Rectal smooth muscle tissue (tissue), 1 donor: Measurements from ENCODE around the gene LPAR3.

Source experiments
- H3K27ac ChIP-seq: one replicate; pipeline ENCODE4 v1.7.0; 2013; ENCODE audit warnings: low read depth, low read length, inconsistent platforms
- H3K27me3 ChIP-seq: one replicate; pipeline ENCODE4 v1.7.0; 2013; ENCODE audit warnings: low read length; ENCODE audit not compliant: control insufficient read depth, insufficient read depth
- H3K36me3 ChIP-seq: one replicate; pipeline ENCODE4 v1.7.0; 2013; ENCODE audit warnings: low read length; ENCODE audit not compliant: control insufficient read depth, insufficient read depth
- H3K4me1 ChIP-seq: one replicate; pipeline ENCODE4 v1.7.0; 2013; ENCODE audit warnings: low read length; ENCODE audit not compliant: control insufficient read depth, insufficient read depth
- H3K4me3 ChIP-seq: one replicate; pipeline ENCODE4 v1.7.0; 2013; ENCODE audit warnings: low read length
- H3K9ac ChIP-seq: one replicate; pipeline ENCODE4 v1.7.0; 2013; ENCODE audit warnings: low read length

LPAR3 gene

GRCh38 chr1:84862810-84863251 lies 30.2 kb downstream of the LPAR3 start:
- Histone ChIP-seq H3K9ac (no peak overlapping the region), H3K36me3 (no peaks in the 10 kb centered on the region), H3K27me3 (no peaks in the 10 kb centered on the region), H3K4me3 (no peak overlapping the region), H3K27ac (no peak overlapping the region), H3K4me1 (no peaks in the 10 kb centered on the region)

GRCh38 chr1:84861988-84862644 lies 30.9 kb downstream of the LPAR3 start:
- H3K36me3 ChIP-seq, result no peaks in the 10 kb centered on the region
- no peak overlapping the region for H3K9ac ChIP-seq
- no peak overlapping the region for H3K27ac ChIP-seq
- no peaks in the 10 kb centered on the region for H3K27me3 ChIP-seq
- H3K4me1 ChIP-seq, result no peaks in the 10 kb centered on the region
- no peak overlapping the region for H3K4me3 ChIP-seq

GRCh38 chr1:84861516-84861915 lies 31.5 kb downstream of the LPAR3 start:
- H3K4me1 ChIP-seq, result no peaks in the 10 kb centered on the region
- H3K9ac ChIP-seq, result no peak overlapping the region
- H3K4me3 ChIP-seq, result no peak overlapping the region
- no peaks in the 10 kb centered on the region for H3K36me3 ChIP-seq
- no peaks in the 10 kb centered on the region for H3K27me3 ChIP-seq
- H3K27ac ChIP-seq, result no peak overlapping the region

GRCh38 chr1:84859866-84860265 lies 33.1 kb downstream of the LPAR3 start:
- no peaks in the 10 kb centered on the region for H3K27me3 ChIP-seq
- H3K4me1 ChIP-seq, result no peaks in the 10 kb centered on the region
- H3K9ac ChIP-seq, result no peak overlapping the region
- no peak overlapping the region for H3K4me3 ChIP-seq
- no peaks in the 10 kb centered on the region for H3K36me3 ChIP-seq
- no peak overlapping the region for H3K27ac ChIP-seq

GRCh38 chr1:84857906-84858305 lies 35.1 kb downstream of the LPAR3 start:
- H3K4me3 ChIP-seq, result no peak overlapping the region
- H3K36me3 ChIP-seq, result no peaks in the 10 kb centered on the region
- H3K9ac ChIP-seq, result no peak overlapping the region
- H3K4me1 ChIP-seq, result no peaks in the 10 kb centered on the region
- no peak overlapping the region for H3K27ac ChIP-seq
- H3K27me3 ChIP-seq, result no peaks in the 10 kb centered on the region

GRCh38 chr1:84856726-84857270 lies 36.2 kb downstream of the LPAR3 start:
- H3K9ac ChIP-seq, result no peak overlapping the region
- H3K4me3 ChIP-seq, result no peak overlapping the region
- H3K27ac ChIP-seq, result no peak overlapping the region
- H3K27me3 ChIP-seq, result no peaks in the 10 kb centered on the region
- H3K36me3 ChIP-seq, result no peaks in the 10 kb centered on the region
- H3K4me1 ChIP-seq, result no peaks in the 10 kb centered on the region

- no peaks in the 10 kb centered on the region for H3K27me3 ChIP-seq
- no peaks in the 10 kb centered on the region for H3K4me1 ChIP-seq
- no peaks in the 10 kb centered on the region for H3K36me3 ChIP-seq
- H3K4me3 ChIP-seq, result no peak overlapping the region
- H3K27ac ChIP-seq, result no peak overlapping the region
- H3K9ac ChIP-seq, result no peak overlapping the region
These were observed 37.0 kb downstream of the LPAR3 start for GRCh38 chr1:84855691-84856630.

GRCh38 chr1:84855168-84855567 lies 37.8 kb downstream of the LPAR3 start:
- no peak overlapping the region for H3K4me3 ChIP-seq
- no peak overlapping the region for H3K9ac ChIP-seq
- H3K27ac ChIP-seq, result no peak overlapping the region
- no peaks in the 10 kb centered on the region for H3K36me3 ChIP-seq
- no peaks in the 10 kb centered on the region for H3K4me1 ChIP-seq
- H3K27me3 ChIP-seq, result no peaks in the 10 kb centered on the region

GRCh38 chr1:84853741-84854721 lies 39.0 kb downstream of the LPAR3 start:
- Histone ChIP-seq H3K4me1 (no peaks in the 10 kb centered on the region), H3K9ac (no peak overlapping the region), H3K36me3 (no peaks in the 10 kb centered on the region), H3K27me3 (no peaks in the 10 kb centered on the region), H3K27ac (no peak overlapping the region), H3K4me3 (no peak overlapping the region)

- no peaks in the 10 kb centered on the region for H3K27me3 ChIP-seq
- no peak overlapping the region for H3K9ac ChIP-seq
- no peaks in the 10 kb centered on the region for H3K36me3 ChIP-seq
- H3K27ac ChIP-seq, result no peak overlapping the region
- peaks cover 7% of the 10 kb centered on the region for H3K4me1 ChIP-seq
- H3K4me3 ChIP-seq, result no peak overlapping the region
These were observed 41.2 kb downstream of the LPAR3 start for GRCh38 chr1:84851839-84852238.

- Histone ChIP-seq H3K36me3 (no peaks in the 10 kb centered on the region), H3K27me3 (no peaks in the 10 kb centered on the region), H3K4me1 (peaks cover 7% of the 10 kb centered on the region), H3K27ac (no peak overlapping the region), H3K9ac (no peak overlapping the region), H3K4me3 (no peak overlapping the region)
These were observed 43.5 kb downstream of the LPAR3 start for GRCh38 chr1:84849357-84849975.
